GM12801 (cell line): ENCODE data around the gene MRI1.

Experiments
- CTCF ChIP-seq: IDR thresholded peaks from one replicate; pipeline ENCODE4 v1.5.1; 2011; ENCODE audit warnings: control low read depth; ENCODE audit not compliant: insufficient read length; ENCODE audit errors: extremely low read depth

Gene MRI1

DNA sequence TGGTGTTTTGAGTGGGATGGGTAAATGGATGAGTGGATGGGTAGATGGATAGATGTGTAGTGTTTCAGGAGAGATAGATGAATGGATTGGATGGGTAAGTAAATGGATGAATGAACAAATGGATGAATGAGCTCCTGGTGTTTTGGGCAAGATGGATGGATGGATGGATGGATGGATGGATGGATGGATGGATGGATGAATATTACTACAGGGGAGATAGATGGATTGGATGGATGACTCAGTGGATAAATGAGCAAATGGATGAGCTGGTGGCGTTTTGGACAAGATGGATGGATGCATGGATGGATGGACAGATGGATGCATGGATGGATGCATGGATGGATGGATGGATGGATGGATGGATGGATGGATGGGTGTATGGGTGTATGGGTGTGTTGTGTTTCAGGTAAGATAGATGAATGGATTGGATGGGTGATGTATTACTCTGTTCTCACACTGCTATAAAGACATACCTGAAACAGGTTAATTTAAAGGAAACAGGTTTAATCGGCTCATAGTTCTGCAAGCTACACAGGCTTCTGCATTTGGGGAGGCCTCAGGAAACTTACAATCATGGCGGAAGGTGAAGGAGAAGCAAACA lies 43.2 kb downstream of the MRI1 start:
- TF ChIP-seq CTCF = no peak

DNA sequence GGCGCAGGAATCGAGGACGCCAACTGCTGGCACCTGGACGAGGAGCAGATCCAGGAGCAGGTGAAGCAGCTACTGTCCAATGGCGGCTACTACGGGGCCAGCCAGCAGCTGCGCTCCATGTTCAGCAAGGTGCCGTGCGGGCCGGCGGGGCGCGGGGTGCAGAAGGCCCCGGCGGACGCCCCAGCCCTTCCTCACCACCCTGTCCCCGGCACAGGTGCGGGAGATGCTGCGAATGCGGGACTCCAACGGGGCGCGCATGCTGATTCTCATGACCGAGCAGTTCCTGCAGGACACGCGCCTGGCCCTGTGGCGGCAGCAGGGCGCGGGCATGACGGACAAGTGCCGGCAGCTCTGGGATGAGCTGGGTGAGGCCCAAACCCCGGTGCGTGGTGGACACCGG lies 44.5 kb downstream of the MRI1 start:
- TF ChIP-seq CTCF = no peak

GRCh38 chr19:13812544-13812943 lies 48.2 kb downstream of the MRI1 start:
- no peak for TF ChIP-seq CTCF

GRCh38 chr19:13813147-13813546 lies 48.8 kb downstream of the MRI1 start:
- no peak for TF ChIP-seq CTCF

DNA sequence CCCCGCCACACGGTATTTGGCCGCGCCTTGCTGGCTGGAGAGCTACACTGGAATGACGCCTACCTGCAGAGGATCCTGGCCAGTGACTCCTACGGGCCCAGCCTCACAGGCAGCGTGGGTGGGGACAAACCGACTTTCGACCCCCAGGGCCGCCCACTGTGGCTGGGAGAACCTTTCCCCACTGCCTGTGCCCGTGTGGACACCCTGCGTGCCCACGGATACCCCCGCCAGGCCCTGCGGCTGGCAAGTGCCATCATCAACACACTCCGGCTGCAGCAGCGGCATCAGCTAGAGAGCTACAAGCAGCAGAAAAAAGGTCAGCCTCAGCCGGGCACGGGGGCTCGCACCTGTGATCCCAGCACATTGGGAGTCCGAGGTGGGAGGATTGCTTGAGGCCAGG lies 50.2 kb downstream of the MRI1 start:
- no peak for TF ChIP-seq CTCF

GRCh38 chr19:13817018-13817614 lies 52.8 kb downstream of the MRI1 start:
- TF ChIP-seq CTCF = no peak

- no peak for TF ChIP-seq CTCF
These were observed 53.5 kb downstream of the MRI1 start for GRCh38 chr19:13817615-13818371.
